OCI-LY3 (cell line): ENCODE measurements around the gene SHROOM3.

ENCODE experiments used
- EZH2phosphoT487 ChIP-seq: fragments of 200-600 bp; shearing (Covaris generic); IDR thresholded peaks from 2 replicates; pipeline ENCODE4 v1.6.1; 2018; ENCODE audit warnings: antibody characterized with exemption, mixed run types, low read depth
- TF ChIP-seq, protein P1 (sequence below): fragments of 200-600, 300-600 bp; sonication (generic); IDR thresholded peaks from 2 replicates; pipeline ENCODE4 v1.5.1; 2014; ENCODE audit warnings: antibody characterized with exemption, low read length, low read depth

DNA sequence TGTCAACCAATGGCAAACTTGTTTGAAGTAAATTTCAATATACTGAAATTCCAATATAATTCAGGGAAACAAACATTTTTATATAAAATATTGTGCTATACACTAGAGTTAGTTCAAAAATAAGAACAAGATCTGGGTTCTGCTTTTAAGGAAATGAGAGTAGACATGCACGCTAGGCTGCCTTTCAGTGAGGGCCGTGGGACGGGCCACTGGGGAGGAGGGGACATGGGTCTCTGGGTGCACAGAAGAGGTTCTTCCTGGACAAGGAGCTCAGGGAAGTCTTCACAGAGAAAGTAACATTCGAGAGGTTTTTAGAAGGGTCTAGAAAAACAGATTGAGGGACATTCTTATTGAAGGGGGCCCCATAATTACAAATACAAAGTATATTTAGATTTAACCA, 64.4 kb downstream of the SHROOM3 start:
- TF ChIP-seq, protein P1, sequence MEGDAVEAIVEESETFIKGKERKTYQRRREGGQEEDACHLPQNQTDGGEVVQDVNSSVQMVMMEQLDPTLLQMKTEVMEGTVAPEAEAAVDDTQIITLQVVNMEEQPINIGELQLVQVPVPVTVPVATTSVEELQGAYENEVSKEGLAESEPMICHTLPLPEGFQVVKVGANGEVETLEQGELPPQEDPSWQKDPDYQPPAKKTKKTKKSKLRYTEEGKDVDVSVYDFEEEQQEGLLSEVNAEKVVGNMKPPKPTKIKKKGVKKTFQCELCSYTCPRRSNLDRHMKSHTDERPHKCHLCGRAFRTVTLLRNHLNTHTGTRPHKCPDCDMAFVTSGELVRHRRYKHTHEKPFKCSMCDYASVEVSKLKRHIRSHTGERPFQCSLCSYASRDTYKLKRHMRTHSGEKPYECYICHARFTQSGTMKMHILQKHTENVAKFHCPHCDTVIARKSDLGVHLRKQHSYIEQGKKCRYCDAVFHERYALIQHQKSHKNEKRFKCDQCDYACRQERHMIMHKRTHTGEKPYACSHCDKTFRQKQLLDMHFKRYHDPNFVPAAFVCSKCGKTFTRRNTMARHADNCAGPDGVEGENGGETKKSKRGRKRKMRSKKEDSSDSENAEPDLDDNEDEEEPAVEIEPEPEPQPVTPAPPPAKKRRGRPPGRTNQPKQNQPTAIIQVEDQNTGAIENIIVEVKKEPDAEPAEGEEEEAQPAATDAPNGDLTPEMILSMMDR, result no peak
- no peak for TF ChIP-seq EZH2phosphoT487
